ENCODE results near the gene RABGGTA.

The RABGGTA gene

DNA sequence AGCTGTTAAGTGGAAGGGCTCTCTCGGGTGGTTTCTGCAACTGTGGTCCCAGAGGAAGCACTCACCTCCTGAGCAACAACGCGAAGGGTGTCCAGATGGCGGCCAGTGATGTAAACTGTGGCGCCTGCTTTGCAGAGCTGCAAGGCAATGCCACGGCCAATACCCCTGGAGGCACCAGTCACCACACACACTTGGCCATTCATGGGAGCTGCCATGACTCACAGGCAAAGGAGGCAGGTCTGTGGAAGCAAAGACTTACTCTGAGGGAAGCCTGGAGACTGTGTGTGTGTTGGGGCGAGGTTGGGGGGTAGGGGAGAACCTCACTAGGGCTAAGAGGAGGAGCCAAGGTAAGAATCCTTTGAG is 27.5 kb upstream of the RABGGTA start:
- Histone ChIP-seq H3K4me3 (ENCODE audit: low read length) (peak overlapping the region; percentile 96), H3K9ac (ENCODE audit: low read length) (peak overlapping the region; percentile 96), H3K27me3 (replicated peaks; ENCODE audit: control insufficient read depth, insufficient read depth, low read length) (no peaks in the 10 kb centered on the region), H3K36me3 (ENCODE audit: control insufficient read depth, insufficient read depth, low read length, severe bottlenecking) (peaks cover 42% of the 10 kb centered on the region), H3K9me3 (ENCODE audit: control insufficient read depth, low read length) (no peaks in the 10 kb centered on the region), H3K4me1 (ENCODE audit: control insufficient read depth, insufficient read depth, low read length) (peaks cover 23% of the 10 kb centered on the region)
- peak; percentile 49 for DNase-seq (ENCODE audit: low read depth)

DNA sequence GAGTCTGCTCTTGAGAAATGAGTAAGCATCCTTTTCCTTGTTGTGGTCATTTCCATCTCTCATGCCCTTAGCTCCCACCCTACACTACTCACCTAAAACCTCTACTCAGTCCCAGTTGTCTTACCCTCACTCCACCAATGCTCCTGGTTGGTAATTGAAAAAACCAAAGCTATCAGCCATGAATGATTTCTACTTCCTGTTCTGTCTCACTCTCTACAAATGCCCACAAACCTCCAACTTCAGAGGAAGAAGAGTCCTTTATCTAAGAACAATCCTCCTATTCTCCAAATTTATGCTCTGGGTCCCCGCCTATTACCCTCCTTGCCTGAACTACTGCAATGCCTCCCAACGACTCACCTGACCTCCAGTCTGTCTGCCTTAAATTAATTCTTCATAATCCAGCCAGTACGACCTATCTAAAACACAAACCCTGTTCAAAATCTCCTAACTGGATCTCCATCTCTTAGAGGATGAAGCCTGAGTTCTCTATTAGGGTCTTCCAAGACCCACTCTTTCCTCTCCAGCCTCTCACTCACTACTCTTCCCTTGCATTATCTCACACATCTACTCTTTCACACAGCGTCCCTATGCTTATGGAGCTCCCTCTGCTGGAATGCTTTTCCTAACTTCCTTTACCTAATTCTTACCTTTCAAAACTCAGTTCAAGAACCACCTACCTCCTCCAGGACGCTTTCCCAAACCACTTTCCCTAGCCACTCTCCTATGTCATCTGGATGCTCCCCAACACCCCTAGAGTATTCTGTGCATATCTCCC is 26.0 kb upstream of the RABGGTA start:
- H3K4me3 ChIP-seq (ENCODE audit: low read length), result no peak overlapping the region
- H3K9me3 ChIP-seq (ENCODE audit: control insufficient read depth, low read length), result no peaks in the 10 kb centered on the region
- H3K4me1 ChIP-seq (ENCODE audit: control insufficient read depth, insufficient read depth, low read length), result peaks cover 23% of the 10 kb centered on the region
- no peak overlapping the region for H3K9ac ChIP-seq (ENCODE audit: low read length)
- H3K36me3 ChIP-seq (ENCODE audit: control insufficient read depth, insufficient read depth, low read length, severe bottlenecking), result peaks cover 35% of the 10 kb centered on the region
- H3K27me3 ChIP-seq (replicated peaks; ENCODE audit: control insufficient read depth, insufficient read depth, low read length), result no peaks in the 10 kb centered on the region
- DNase-seq (ENCODE audit: low read depth), result peak; percentile 31

DNA sequence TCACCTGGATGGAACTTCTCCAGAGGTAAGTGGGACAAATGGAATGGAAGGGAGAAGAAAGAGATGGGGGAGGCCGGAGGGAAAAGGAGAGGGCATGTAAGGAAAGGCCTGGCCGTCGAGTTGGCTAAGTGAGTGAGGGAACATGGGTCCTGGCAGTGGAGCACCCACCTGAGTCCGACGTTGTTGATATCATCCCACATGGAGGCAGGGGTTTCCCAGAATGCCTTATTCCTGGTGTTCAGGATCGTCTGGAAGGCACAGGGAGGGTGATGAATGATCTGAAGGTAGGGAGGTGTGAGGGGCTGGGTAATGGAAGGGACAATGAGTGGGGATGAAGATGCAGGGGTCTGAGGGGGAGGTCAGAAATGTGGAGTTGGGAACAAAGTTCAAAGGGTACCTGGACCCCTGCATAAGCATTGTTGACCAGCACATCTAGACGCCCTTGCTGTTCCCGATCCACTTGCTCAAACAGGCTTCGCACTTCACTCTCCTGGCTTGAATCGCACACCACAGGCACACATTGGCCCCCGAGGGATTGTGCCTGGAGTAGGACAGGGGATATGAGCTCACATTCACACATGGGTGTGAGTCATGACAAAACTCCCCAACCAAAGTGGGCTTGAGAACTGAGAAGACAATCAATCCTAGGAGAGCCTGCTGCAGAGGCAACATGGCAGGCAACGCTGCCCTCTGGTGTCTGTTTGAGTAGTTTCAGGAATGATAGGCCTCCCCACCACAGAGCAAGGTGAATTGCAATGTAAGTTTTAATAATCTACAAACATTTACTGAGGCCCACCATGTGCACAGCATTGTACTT is 25.2 kb upstream of the RABGGTA start:
- DNase-seq (ENCODE audit: low read depth), result peak; percentile 90
- H3K9me3 ChIP-seq (ENCODE audit: control insufficient read depth, low read length), result no peaks in the 10 kb centered on the region
- peaks cover 35% of the 10 kb centered on the region for H3K36me3 ChIP-seq (ENCODE audit: control insufficient read depth, insufficient read depth, low read length, severe bottlenecking)
- no peak overlapping the region for H3K4me3 ChIP-seq (ENCODE audit: low read length)
- H3K4me1 ChIP-seq (ENCODE audit: control insufficient read depth, insufficient read depth, low read length), result peaks cover 23% of the 10 kb centered on the region
- H3K9ac ChIP-seq (ENCODE audit: low read length), result peak overlapping the region; percentile 30
- no peaks in the 10 kb centered on the region for H3K27me3 ChIP-seq (replicated peaks; ENCODE audit: control insufficient read depth, insufficient read depth, low read length)

DNA sequence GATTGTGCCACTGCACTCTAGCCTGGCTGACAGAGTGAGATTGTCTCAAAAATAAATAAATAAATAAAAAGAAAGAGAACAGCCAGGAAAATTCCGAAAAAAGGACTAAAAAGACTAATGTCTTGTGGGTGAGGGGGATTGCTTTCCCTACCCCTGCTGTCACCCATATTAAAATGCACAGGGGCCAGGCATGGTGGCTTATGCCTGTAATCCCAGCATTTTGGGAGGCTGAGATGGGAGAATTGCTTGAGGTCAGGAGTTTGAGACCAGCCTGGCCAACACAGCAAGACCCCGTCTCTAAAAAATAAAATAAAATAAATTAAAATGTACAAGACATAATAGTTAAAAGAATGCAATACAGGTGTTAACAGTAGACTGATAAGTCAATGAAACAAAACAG is 22.1 kb upstream of the RABGGTA start:
- H3K4me3 ChIP-seq (ENCODE audit: low read length), result no peak overlapping the region
- peaks cover 6% of the 10 kb centered on the region for H3K4me1 ChIP-seq (ENCODE audit: control insufficient read depth, insufficient read depth, low read length)
- no peak overlapping the region for H3K9ac ChIP-seq (ENCODE audit: low read length)
- no peaks in the 10 kb centered on the region for H3K27me3 ChIP-seq (replicated peaks; ENCODE audit: control insufficient read depth, insufficient read depth, low read length)
- no peaks in the 10 kb centered on the region for H3K9me3 ChIP-seq (ENCODE audit: control insufficient read depth, low read length)
- no peak for DNase-seq (ENCODE audit: low read depth)
- peaks cover 57% of the 10 kb centered on the region for H3K36me3 ChIP-seq (ENCODE audit: control insufficient read depth, insufficient read depth, low read length, severe bottlenecking)

DNA sequence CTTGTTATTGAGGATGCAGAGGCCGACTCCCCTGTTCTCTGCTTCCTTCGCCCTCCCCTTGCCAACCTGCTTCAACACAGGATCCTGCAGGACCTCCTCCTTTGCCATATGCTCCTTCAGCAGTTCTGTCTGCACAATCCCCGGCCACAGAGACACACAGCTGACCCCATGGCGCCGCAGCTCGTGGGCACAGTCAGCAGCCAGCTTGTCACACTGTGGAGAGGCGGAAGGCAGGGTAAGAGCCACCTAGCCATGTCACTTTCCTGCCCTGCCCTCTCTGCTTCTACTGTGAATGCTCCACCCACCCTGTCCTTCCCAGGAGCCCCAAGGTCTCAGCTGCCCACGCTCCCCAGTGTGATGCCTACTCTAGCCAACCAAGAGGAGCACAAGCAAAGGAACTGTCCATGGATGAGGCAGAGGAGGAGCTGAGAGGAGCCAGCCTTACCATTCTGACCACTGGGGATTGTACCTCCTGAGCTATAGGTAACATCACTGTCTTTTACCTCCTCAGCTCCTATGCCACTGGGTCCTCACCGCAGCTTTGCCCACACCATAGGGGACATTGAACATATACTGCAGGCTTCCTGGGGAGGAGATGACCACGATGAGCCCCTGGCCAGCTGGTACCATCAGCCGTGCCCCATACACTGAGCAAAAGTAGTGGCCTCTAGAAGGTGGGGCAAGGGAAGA is 20.9 kb upstream of the RABGGTA start:
- H3K4me3 ChIP-seq (ENCODE audit: low read length), result no peak overlapping the region
- H3K9me3 ChIP-seq (ENCODE audit: control insufficient read depth, low read length), result no peaks in the 10 kb centered on the region
- peaks cover 6% of the 10 kb centered on the region for H3K4me1 ChIP-seq (ENCODE audit: control insufficient read depth, insufficient read depth, low read length)
- no peaks in the 10 kb centered on the region for H3K27me3 ChIP-seq (replicated peaks; ENCODE audit: control insufficient read depth, insufficient read depth, low read length)
- DNase-seq (ENCODE audit: low read depth), result no peak
- H3K9ac ChIP-seq (ENCODE audit: low read length), result no peak overlapping the region
- H3K36me3 ChIP-seq (ENCODE audit: control insufficient read depth, insufficient read depth, low read length, severe bottlenecking), result peaks cover 57% of the 10 kb centered on the region

DNA sequence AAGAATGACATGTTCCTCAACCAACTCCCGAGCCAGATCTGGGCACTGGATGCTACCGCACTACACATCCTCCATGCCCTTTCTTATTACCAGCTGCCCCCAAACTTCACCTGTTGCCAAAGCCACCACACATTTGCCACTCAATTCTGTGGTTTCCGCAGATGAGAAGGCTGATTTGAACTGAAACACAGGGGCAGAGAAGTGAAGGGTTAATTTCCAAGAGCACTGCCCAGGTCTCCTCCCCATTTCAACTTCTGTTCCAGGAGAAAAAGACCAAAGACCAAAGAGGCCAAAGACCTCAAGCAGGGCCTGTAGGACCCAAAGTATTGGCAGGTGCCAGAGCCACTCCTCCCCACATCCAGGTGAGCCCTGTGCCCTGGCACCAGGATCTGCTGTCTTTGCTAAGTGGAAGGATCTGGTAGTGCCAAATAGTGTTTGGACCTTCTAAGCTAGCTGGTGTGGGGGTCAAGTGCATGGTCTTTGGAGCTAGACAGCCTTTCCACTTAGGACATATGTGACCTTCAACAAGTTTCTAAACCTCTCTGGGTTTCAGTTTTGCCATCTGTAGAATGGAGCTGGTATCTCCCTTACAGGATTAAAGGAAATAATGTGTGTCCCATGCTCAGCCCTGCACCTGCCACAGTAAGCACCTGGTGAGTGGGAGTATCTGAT is 20.2 kb upstream of the RABGGTA start:
- Histone ChIP-seq H3K4me3 (ENCODE audit: low read length) (no peak overlapping the region), H3K9me3 (ENCODE audit: control insufficient read depth, low read length) (no peaks in the 10 kb centered on the region), H3K36me3 (ENCODE audit: control insufficient read depth, insufficient read depth, low read length, severe bottlenecking) (peaks cover 57% of the 10 kb centered on the region), H3K27me3 (replicated peaks; ENCODE audit: control insufficient read depth, insufficient read depth, low read length) (no peaks in the 10 kb centered on the region), H3K4me1 (ENCODE audit: control insufficient read depth, insufficient read depth, low read length) (peaks cover 4% of the 10 kb centered on the region), H3K9ac (ENCODE audit: low read length) (no peak overlapping the region)
- no peak for DNase-seq (ENCODE audit: low read depth)

DNA sequence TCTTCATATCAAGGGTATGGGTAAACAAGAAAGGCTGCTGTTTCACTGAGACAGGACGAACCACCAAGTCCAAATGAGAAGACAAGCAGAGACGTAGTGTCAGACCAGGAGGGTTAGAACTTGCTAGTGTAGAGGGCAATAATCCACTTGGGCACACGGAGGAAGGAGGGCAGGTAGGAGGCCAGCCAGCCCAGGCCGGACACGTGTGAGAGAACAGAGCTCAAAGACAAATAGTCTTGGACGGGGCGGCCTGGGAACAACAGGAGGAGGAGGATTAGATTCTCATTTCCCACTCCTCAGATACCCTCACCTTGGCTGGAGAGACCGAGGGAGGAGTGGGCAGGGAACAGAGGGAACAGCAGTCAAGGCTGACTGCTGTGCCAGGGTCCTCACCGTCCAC is 19.3 kb upstream of the RABGGTA start:
- no peak overlapping the region for H3K9ac ChIP-seq (ENCODE audit: low read length)
- no peaks in the 10 kb centered on the region for H3K4me1 ChIP-seq (ENCODE audit: control insufficient read depth, insufficient read depth, low read length)
- H3K36me3 ChIP-seq (ENCODE audit: control insufficient read depth, insufficient read depth, low read length, severe bottlenecking), result peaks cover 50% of the 10 kb centered on the region
- no peak overlapping the region for H3K4me3 ChIP-seq (ENCODE audit: low read length)
- DNase-seq (ENCODE audit: low read depth), result no peak
- no peaks in the 10 kb centered on the region for H3K27me3 ChIP-seq (replicated peaks; ENCODE audit: control insufficient read depth, insufficient read depth, low read length)
- no peaks in the 10 kb centered on the region for H3K9me3 ChIP-seq (ENCODE audit: control insufficient read depth, low read length)

DNA sequence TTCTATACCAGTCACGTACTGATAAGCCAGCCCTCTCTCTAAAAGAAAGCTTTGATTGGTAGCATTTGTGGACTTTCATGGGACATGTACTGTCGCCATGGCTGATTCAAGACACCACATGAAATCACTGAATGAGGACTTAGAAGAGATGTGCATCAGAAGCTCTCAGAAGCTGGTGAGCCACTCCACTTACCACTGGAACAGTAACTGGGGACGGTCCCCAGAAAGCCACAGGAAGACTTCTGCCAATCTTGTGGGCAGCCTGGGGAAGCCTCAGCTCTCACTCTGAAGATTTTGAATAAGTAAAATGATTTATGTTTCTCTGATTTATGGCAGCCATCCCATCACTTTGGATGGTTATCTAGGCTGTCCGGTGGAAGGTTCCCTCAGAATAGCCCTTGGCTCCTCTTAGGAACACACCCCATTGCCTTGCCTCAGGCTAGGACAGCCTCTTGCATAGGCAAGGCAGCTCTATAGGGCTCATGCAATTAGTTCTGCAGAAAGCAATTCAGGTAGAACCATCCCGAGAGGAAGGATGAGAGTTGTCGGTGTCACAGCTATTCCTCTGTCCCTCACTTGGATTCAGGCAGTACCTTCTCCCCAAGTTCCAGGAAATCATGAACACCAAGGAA is 18.4 kb upstream of the RABGGTA start:
- Histone ChIP-seq H3K4me1 (ENCODE audit: control insufficient read depth, insufficient read depth, low read length) (no peaks in the 10 kb centered on the region), H3K9ac (ENCODE audit: low read length) (no peak overlapping the region), H3K4me3 (ENCODE audit: low read length) (no peak overlapping the region), H3K36me3 (ENCODE audit: control insufficient read depth, insufficient read depth, low read length, severe bottlenecking) (peaks cover 41% of the 10 kb centered on the region), H3K9me3 (ENCODE audit: control insufficient read depth, low read length) (no peaks in the 10 kb centered on the region), H3K27me3 (replicated peaks; ENCODE audit: control insufficient read depth, insufficient read depth, low read length) (no peaks in the 10 kb centered on the region)
- DNase-seq (ENCODE audit: low read depth), result no peak

DNA sequence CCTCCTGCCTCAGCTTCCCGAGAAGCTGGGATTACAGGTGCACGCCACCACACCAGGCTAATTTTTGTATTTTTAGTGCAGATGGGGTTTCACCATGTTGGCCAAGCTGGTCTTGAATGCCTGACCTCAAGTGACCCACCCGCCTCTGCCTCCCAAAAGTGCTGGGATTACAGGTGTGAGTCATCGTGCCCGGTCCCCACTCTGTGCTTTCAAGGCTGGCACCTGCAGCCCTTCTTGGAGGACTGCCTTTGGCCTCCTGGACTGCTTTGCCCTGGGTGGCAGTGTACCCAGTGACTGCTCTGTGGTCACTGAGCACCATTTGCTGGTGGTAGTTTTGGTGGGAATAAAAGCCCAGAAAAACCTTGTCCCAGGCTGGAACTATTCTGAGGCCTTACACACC is 15.6 kb upstream of the RABGGTA start:
- Histone ChIP-seq H3K9me3 (ENCODE audit: control insufficient read depth, low read length) (no peaks in the 10 kb centered on the region), H3K4me3 (ENCODE audit: low read length) (no peak overlapping the region)
- no peak for DNase-seq (ENCODE audit: low read depth)

DNA sequence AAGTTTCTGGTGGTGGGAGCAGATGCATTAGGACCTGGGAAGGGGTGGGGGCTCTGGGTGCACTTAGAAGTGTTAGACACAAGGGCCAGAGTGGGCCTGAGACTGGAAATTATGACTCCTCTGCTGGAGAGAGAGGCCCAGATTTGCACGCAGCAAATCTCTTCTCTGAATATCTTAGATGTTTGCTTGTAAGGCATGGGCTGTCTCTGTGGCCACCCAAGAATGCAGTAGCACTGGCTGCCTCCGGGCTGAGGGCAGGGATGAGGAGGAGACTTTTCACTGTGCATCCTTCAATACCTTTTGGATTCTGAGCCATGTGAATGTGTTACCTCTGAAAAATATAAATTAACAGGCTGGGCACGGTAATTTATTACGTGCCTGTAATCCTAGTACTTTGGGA is 14.0 kb upstream of the RABGGTA start:
- Histone ChIP-seq H3K4me3 (ENCODE audit: low read length) (no peak overlapping the region), H3K36me3 (ENCODE audit: control insufficient read depth, insufficient read depth, low read length, severe bottlenecking) (peaks cover 12% of the 10 kb centered on the region), H3K4me1 (ENCODE audit: control insufficient read depth, insufficient read depth, low read length) (peaks cover 12% of the 10 kb centered on the region), H3K27me3 (replicated peaks; ENCODE audit: control insufficient read depth, insufficient read depth, low read length) (no peaks in the 10 kb centered on the region), H3K9me3 (ENCODE audit: control insufficient read depth, low read length) (no peaks in the 10 kb centered on the region), H3K9ac (ENCODE audit: low read length) (no peak overlapping the region)
- peak; percentile 22 for DNase-seq (ENCODE audit: low read depth)

More for the DNA sequence above, 15.6 kb upstream of the RABGGTA start:
- Histone ChIP-seq H3K27me3 (replicated peaks; ENCODE audit: control insufficient read depth, insufficient read depth, low read length) (no peaks in the 10 kb centered on the region), H3K9ac (ENCODE audit: low read length) (no peak overlapping the region), H3K36me3 (ENCODE audit: control insufficient read depth, insufficient read depth, low read length, severe bottlenecking) (peaks cover 27% of the 10 kb centered on the region), H3K4me1 (ENCODE audit: control insufficient read depth, insufficient read depth, low read length) (no peaks in the 10 kb centered on the region)

All from adipocyte (in vitro differentiated cells).